H1 (cell line): ENCODE measurements around the gene HIVEP2. TPM values are rescaled to one million over a fixed set of nuclear protein-coding genes. Genes with fewer than 3 reads are reported as not detected.

Experiments
- CTCF ChIA-PET: fragments of 300-600 bp; sonication (Branson Sonifier 250); formaldehyde crosslinking; loops from one replicate; lab custom pipeline; 2021; ENCODE audit not compliant: partially characterized antibody; lab: Charles Lee
- POLR2A ChIA-PET: fragments of 300-600 bp; sonication (Branson Sonifier 250); formaldehyde crosslinking; loops from one replicate; lab custom pipeline; 2021; ENCODE audit warnings: inconsistent platforms; ENCODE audit not compliant: partially characterized antibody; lab: Charles Lee
- DNase-seq, 2 experiments: peaks; one replicate each; pipeline versions ENCODE4 v3.0.0 to v3.0.0-alpha.2; 2010 to 2022; ENCODE audit warnings: low spot score in 2 of 2, low read depth in 1 of 2, mixed read lengths in 1 of 2
- FAIRE-seq: peaks from 2 replicates; lab custom pipeline; 2011; peaks lifted over from hg19 to GRCh38; lab: Jason Lieb, UNC
- H2AFZ ChIP-seq: 2 replicates; pipeline ENCODE4 v1.8.1; 2012; ENCODE audit warnings: low read length, inconsistent platforms
- H2AK5ac ChIP-seq: 2 replicates; pipeline ENCODE4 v1.6.1; 2013; ENCODE audit warnings: low read depth, low read length
- H2BK120ac ChIP-seq: replicated peaks from 2 replicates; pipeline ENCODE3; 2013; ENCODE audit warnings: low read depth, low read length, inconsistent platforms
- H2BK12ac ChIP-seq: 2 replicates; pipeline ENCODE4 v1.6.1; 2013; ENCODE audit warnings: low read depth, low read length
- H2BK15ac ChIP-seq: 2 replicates; pipeline ENCODE4 v1.6.1; 2013; ENCODE audit warnings: low read length
- H2BK20ac ChIP-seq: 2 replicates; pipeline ENCODE4 v1.6.1; 2013; ENCODE audit warnings: low read length
- H2BK5ac ChIP-seq: 2 replicates; pipeline ENCODE4 v1.6.1; 2013; ENCODE audit warnings: low read depth, low read length
- H3K14ac ChIP-seq: 2 replicates; pipeline ENCODE4 v1.6.1; 2013; ENCODE audit warnings: inconsistent platforms; ENCODE audit not compliant: insufficient read length
- H3K18ac ChIP-seq: 2 replicates; pipeline ENCODE4 v1.6.1; 2013; ENCODE audit warnings: low read length; ENCODE audit errors: extremely low read depth
- H3K23ac ChIP-seq: 2 replicates; pipeline ENCODE4 v1.6.1; 2013; ENCODE audit warnings: inconsistent platforms; ENCODE audit not compliant: insufficient read length
- H3K23me2 ChIP-seq: 2 replicates; pipeline ENCODE4 v1.6.1; 2013; ENCODE audit warnings: low read depth, low read length
- H3K27ac ChIP-seq: 2 replicates; pipeline ENCODE4 v1.6.1; 2011; ENCODE audit warnings: low read depth, low read length, inconsistent platforms
- H3K27me3 ChIP-seq, 4 experiments: replicated peaks in 1 of 4; 1 replicate in 1 of 4; 2 replicates in 3 of 4; pipeline versions ENCODE4 v1.6.1 to v1.8.1; 2011 to 2013; ENCODE audit warnings: low read length in 3 of 4, mild to moderate bottlenecking in 3 of 4, inconsistent platforms in 2 of 4, mixed read lengths in 2 of 4, moderate library complexity in 1 of 4; ENCODE audit not compliant: control insufficient read depth in 3 of 4, insufficient read depth in 3 of 4; ENCODE audit errors: extremely low read depth in 1 of 4
- H3K36me3 ChIP-seq, 4 experiments: 2 replicates each; pipeline versions ENCODE4 v1.6.1 to v1.8.1; 2011 to 2013; ENCODE audit warnings: mild to moderate bottlenecking in 4 of 4, low read length in 3 of 4, moderate library complexity in 2 of 4, control low read depth in 1 of 4, inconsistent platforms in 1 of 4; ENCODE audit not compliant: insufficient read depth in 4 of 4, control insufficient read depth in 2 of 4
- H3K4ac ChIP-seq: replicated peaks from 2 replicates; pipeline ENCODE3; 2013; ENCODE audit warnings: low read length, low read depth, mixed read lengths, inconsistent platforms; ENCODE audit not compliant: insufficient read length
- H3K4me1 ChIP-seq, 4 experiments: replicated peaks in 1 of 4; 1 replicate in 1 of 4; 2 replicates in 3 of 4; pipeline versions ENCODE4 v1.6.1 to v1.8.1; 2011 to 2013; ENCODE audit warnings: low read length in 3 of 4, inconsistent platforms in 2 of 4, mixed read lengths in 1 of 4; ENCODE audit not compliant: insufficient read depth in 4 of 4, control insufficient read depth in 3 of 4
- H3K4me2 ChIP-seq, 2 experiments: 2 replicates each; pipeline versions ENCODE4 v1.6.1 to v1.8.1; 2011 to 2013; ENCODE audit warnings: low read depth in 2 of 2, low read length in 2 of 2, control low read depth in 1 of 2, inconsistent platforms in 1 of 2, mild to moderate bottlenecking in 1 of 2; ENCODE audit not compliant: insufficient read depth in 1 of 2
- H3K4me3 ChIP-seq, 4 experiments: fragments of 200-600, 300-600 bp in 1 of 4; sonication (generic), shearing (Covaris generic), sonication (Bioruptor Twin) in 1 of 4; 2 replicates each; pipeline versions ENCODE4 v1.5.1 to v1.8.1; 2011 to 2016; ENCODE audit warnings: low read length in 4 of 4, low read depth in 3 of 4, control low read depth in 2 of 4, inconsistent platforms in 2 of 4, mild to moderate bottlenecking in 2 of 4, mixed read lengths in 1 of 4, moderate library complexity in 1 of 4; ENCODE audit not compliant: insufficient read depth in 2 of 4; ENCODE audit errors: extremely low read depth in 1 of 4
- H3K56ac ChIP-seq: replicated peaks from 2 replicates; pipeline ENCODE3; 2013; ENCODE audit warnings: low read depth, mild to moderate bottlenecking, mixed read lengths, low read length, inconsistent platforms; ENCODE audit not compliant: insufficient read length
- H3K79me1 ChIP-seq: 2 replicates; pipeline ENCODE4 v1.6.1; 2013; ENCODE audit warnings: low read depth, low read length, control low read depth
- H3K79me2 ChIP-seq, 2 experiments: 2 replicates each; pipeline versions ENCODE4 v1.6.1 to v1.8.1; 2012 to 2013; ENCODE audit warnings: low read length in 2 of 2, mild to moderate bottlenecking in 2 of 2, inconsistent platforms in 1 of 2; ENCODE audit not compliant: insufficient read depth in 2 of 2, control insufficient read depth in 1 of 2
- H3K9ac ChIP-seq, 4 experiments: replicated peaks in 1 of 4; 1 replicate in 1 of 4; 2 replicates in 3 of 4; pipeline versions ENCODE4 v1.6.1 to v1.8.1; 2011 to 2013; ENCODE audit warnings: low read depth in 3 of 4, low read length in 3 of 4, control low read depth in 2 of 4, mild to moderate bottlenecking in 2 of 4, moderate library complexity in 2 of 4, inconsistent platforms in 1 of 4; ENCODE audit errors: extremely low read depth in 1 of 4
- H3K9me3 ChIP-seq, 2 experiments: 2 replicates each; pipeline versions ENCODE4 v1.6.1 to v1.8.1; 2012 to 2013; ENCODE audit warnings: mild to moderate bottlenecking in 2 of 2, moderate library complexity in 2 of 2, control low read depth in 1 of 2, inconsistent platforms in 1 of 2, low read depth in 1 of 2, low read length in 1 of 2, mixed read lengths in 1 of 2; ENCODE audit not compliant: insufficient read depth in 2 of 2
- H4K20me1 ChIP-seq, 2 experiments: replicated peaks in 1 of 2; 2 replicates each; pipeline versions ENCODE3 to v1.8.1; 2011 to 2013; ENCODE audit warnings: inconsistent platforms in 2 of 2, low read length in 2 of 2, mild to moderate bottlenecking in 1 of 2; ENCODE audit not compliant: insufficient read depth in 2 of 2, control insufficient read depth in 1 of 2
- H4K5ac ChIP-seq: 2 replicates; pipeline ENCODE4 v1.6.1; 2013; ENCODE audit warnings: low read length, low read depth, mixed read lengths, inconsistent platforms; ENCODE audit not compliant: insufficient read length
- H4K8ac ChIP-seq: 2 replicates; pipeline ENCODE4 v1.8.0; 2013; ENCODE audit warnings: mild to moderate bottlenecking, moderate library complexity, low read length, inconsistent platforms; ENCODE audit not compliant: insufficient read depth; ENCODE audit errors: extremely low read depth
- H4K91ac ChIP-seq: replicated peaks from 2 replicates; pipeline ENCODE3; 2013; ENCODE audit warnings: low read length, mixed read lengths, inconsistent platforms; ENCODE audit not compliant: insufficient read length
- BACH1 ChIP-seq: IDR thresholded peaks from 2 replicates; pipeline ENCODE4 v1.6.1; 2012; ENCODE audit warnings: low read length, improper control_type of control experiment
- BRCA1 ChIP-seq: IDR thresholded peaks from 2 replicates; pipeline ENCODE4 v1.6.1; 2012; ENCODE audit warnings: low read depth, low read length, improper control_type of control experiment
- CBX8 ChIP-seq: fragments of 300-800, 300-1000 bp; sonication (generic); IDR thresholded peaks from 2 replicates; pipeline ENCODE4 v1.7.1; 2016; ENCODE audit warnings: low read depth, low read length, borderline replicate concordance
- CHD1 ChIP-seq: IDR thresholded peaks from 2 replicates; pipeline ENCODE4 v1.6.1; 2012; ENCODE audit warnings: low read depth, low read length, improper control_type of control experiment
- EGR1 ChIP-seq: IDR thresholded peaks from 2 replicates; pipeline ENCODE4 v1.6.1; 2011; ENCODE audit warnings: low read depth, low read length, borderline replicate concordance
- GTF2F1 ChIP-seq: IDR thresholded peaks from 2 replicates; pipeline ENCODE4 v1.6.1; 2012; ENCODE audit warnings: low read depth, low read length, improper control_type of control experiment, borderline replicate concordance
- KDM5A ChIP-seq: fragments of 200-600 bp; IDR thresholded peaks from 2 replicates; pipeline ENCODE4 v1.7.1; 2012; ENCODE audit warnings: mild to moderate bottlenecking, low read length, inconsistent platforms, mixed read lengths
- MAFK ChIP-seq: IDR thresholded peaks from 2 replicates; pipeline ENCODE4 v1.6.1; 2012; ENCODE audit warnings: low read depth, mild to moderate bottlenecking, improper control_type of control experiment, low read length
- NRF1 ChIP-seq: IDR thresholded peaks from 2 replicates; pipeline ENCODE4 v1.6.1; 2011; ENCODE audit warnings: mild to moderate bottlenecking, low read depth, low read length, improper control_type of control experiment
- POLR2A ChIP-seq, 2 experiments: IDR thresholded peaks; 1 replicate in 1 of 2; 2 replicates in 1 of 2; pipeline ENCODE4 v1.6.1; 2011; ENCODE audit warnings: low read depth in 2 of 2, low read length in 2 of 2, mild to moderate bottlenecking in 2 of 2; ENCODE audit errors: control extremely low read depth in 1 of 2
- RAD21 ChIP-seq, 2 experiments: IDR thresholded peaks in 1 of 2; conservative IDR thresholded peaks in 1 of 2; 2 replicates each; pipeline ENCODE4 v1.6.1; 2011; ENCODE audit warnings: low read depth in 2 of 2, low read length in 2 of 2, improper control_type of control experiment in 1 of 2, inconsistent platforms in 1 of 2, mild to moderate bottlenecking in 1 of 2, moderate library complexity in 1 of 2
- SAP30 ChIP-seq: fragments of 300-600 bp; sonication (generic); IDR thresholded peaks from 2 replicates; pipeline ENCODE4 v1.7.1; 2012; ENCODE audit warnings: low read length, moderate library complexity, mild to moderate bottlenecking, inconsistent platforms; ENCODE audit not compliant: insufficient read depth, insufficient replicate concordance
- SIRT6 ChIP-seq: IDR thresholded peaks from one replicate; pipeline ENCODE4 v1.7.1; 2012; ENCODE audit warnings: low read length, inconsistent platforms
- TAF1 ChIP-seq: IDR thresholded peaks from 2 replicates; pipeline ENCODE4 v1.6.1; 2011; ENCODE audit warnings: mild to moderate bottlenecking, low read depth, low read length
- TBP ChIP-seq: IDR thresholded peaks from 2 replicates; pipeline ENCODE4 v1.6.1; 2011; ENCODE audit warnings: low read depth, low read length, improper control_type of control experiment
- USF2 ChIP-seq: IDR thresholded peaks from 2 replicates; pipeline ENCODE4 v1.6.1; 2011; ENCODE audit warnings: low read length, improper control_type of control experiment
- polyA plus RNA-seq, 7 experiments: library from polyadenylated mRNA; depleted of rRNA in 3 of 7; stranded (reverse) in 5 of 7; unstranded in 2 of 7; fragments of >200 nt in 5 of 7; fragments of 200-250 nt in 2 of 7; gene quantifications; 1 replicate in 5 of 7; 2 replicates in 1 of 7; 4 replicates in 1 of 7; pipeline versions ENCODE4 v1.2.1 to v1.2.3, GENCODE V29; 2011 to 2013; ENCODE audit warnings: missing spikeins in 2 of 7, mixed read lengths in 2 of 7
- total RNA-seq: library from RNA; stranded (reverse); fragmentation: NEBNext Ultra II Directional; extraction: Animal tissue kit (Norgen Biotek cat#: 25700); gene quantifications from 2 replicates; pipeline ENCODE4 v1.2.1, GENCODE V29; 2021

Gene HIVEP2
- total and polyA plus RNA-seq, 2 of the 8 experiments (the other 6 are each of a cell fraction or from before 2014, with no cell fraction given) = 2.2 to 6.1 TPM

DNA sequence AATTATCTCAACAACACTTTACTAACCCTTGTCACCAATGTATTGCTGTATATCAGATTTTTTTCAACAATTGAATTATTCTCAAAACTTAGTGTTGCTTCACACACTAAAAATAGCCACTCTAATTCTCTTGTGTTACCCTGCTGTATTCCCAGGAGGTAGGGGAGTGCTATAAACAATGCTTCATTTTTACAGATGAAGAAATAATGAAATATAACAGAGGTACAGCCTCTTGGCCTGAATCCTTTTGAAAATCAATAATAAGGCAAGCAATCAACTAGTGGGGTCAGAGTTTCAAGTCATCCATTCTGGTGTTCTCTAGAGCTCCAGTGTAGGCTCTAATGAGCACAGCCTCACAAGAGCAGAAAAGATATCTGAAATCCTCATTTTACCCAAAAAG is 10.9 kb downstream of the HIVEP2 start:
- H3K79me1 ChIP-seq = no peaks in the 10 kb centered on the region; the same call in 1 of the 2 replicates
- H2AFZ ChIP-seq = no peak overlapping the region
- no peak overlapping the region for H2AK5ac ChIP-seq
- H2BK12ac ChIP-seq = no peak overlapping the region
- H3K9me3 ChIP-seq = no peaks in the 10 kb centered on the region
- ChIA-PET POLR2A (no interaction called here), CTCF (no interaction called here)
- H3K79me2 ChIP-seq = peaks cover 0 to 44% of the 10 kb centered on the region in 2 experiments; a peak in 3 of 4 replicates
- no peak overlapping the region for H3K4me2 ChIP-seq
- no peak for FAIRE-seq
- no peak overlapping the region for H3K4me3 ChIP-seq
- H2BK120ac ChIP-seq = no peak overlapping the region
- no peak overlapping the region for H3K23ac ChIP-seq
- H3K27ac ChIP-seq = no peak overlapping the region
- no peak overlapping the region for H3K4ac ChIP-seq
- H4K91ac ChIP-seq = no peak overlapping the region
- peaks cover 0 to 3% of the 10 kb centered on the region in 2 experiments for H4K20me1 ChIP-seq
- H4K5ac ChIP-seq = no peak overlapping the region
- no peak overlapping the region for H3K56ac ChIP-seq
- no peak overlapping the region for H2BK15ac ChIP-seq
- no peak overlapping the region for H2BK5ac ChIP-seq
- no peak for DNase-seq
- H3K4me1 ChIP-seq = no peaks in the 10 kb centered on the region
- no peak overlapping the region for H3K14ac ChIP-seq
- no peak overlapping the region for H2BK20ac ChIP-seq
- no peak overlapping the region for H4K8ac ChIP-seq
- no peaks in the 10 kb centered on the region for H3K36me3 ChIP-seq
- H3K18ac ChIP-seq = no peak overlapping the region
- H3K23me2 ChIP-seq = no peaks in the 10 kb centered on the region
- H3K9ac ChIP-seq = no peak overlapping the region
- TF ChIP-seq BACH1 (no peak), TBP (no peak), KDM5A (no peak), MAFK (no peak), CHD1 (no peak), BRCA1 (no peak), TAF1 (no peak), NRF1 (no peak), POLR2A (IDR thresholded peaks at IDR 0.05; ENCODE audit: control extremely low read depth in 1 of 2, low read depth in 2 of 2, low read length in 2 of 2) (no peak), SAP30 (no peak), CBX8 (no peak), EGR1 (no peak), GTF2F1 (no peak), RAD21 (IDR thresholded peaks at IDR 0.05 in 1 of 2, conservative IDR thresholded peaks at IDR 0.05 in 1 of 2; ENCODE audit: low read depth in 2 of 2, low read length in 2 of 2) (no peak), SIRT6 (no peak), USF2 (no peak)
- H3K27me3 ChIP-seq = no peaks in the 10 kb centered on the region
